Measurements from ENCODE around the gene FPR3.

- TF ChIP-seq, protein P1, sequence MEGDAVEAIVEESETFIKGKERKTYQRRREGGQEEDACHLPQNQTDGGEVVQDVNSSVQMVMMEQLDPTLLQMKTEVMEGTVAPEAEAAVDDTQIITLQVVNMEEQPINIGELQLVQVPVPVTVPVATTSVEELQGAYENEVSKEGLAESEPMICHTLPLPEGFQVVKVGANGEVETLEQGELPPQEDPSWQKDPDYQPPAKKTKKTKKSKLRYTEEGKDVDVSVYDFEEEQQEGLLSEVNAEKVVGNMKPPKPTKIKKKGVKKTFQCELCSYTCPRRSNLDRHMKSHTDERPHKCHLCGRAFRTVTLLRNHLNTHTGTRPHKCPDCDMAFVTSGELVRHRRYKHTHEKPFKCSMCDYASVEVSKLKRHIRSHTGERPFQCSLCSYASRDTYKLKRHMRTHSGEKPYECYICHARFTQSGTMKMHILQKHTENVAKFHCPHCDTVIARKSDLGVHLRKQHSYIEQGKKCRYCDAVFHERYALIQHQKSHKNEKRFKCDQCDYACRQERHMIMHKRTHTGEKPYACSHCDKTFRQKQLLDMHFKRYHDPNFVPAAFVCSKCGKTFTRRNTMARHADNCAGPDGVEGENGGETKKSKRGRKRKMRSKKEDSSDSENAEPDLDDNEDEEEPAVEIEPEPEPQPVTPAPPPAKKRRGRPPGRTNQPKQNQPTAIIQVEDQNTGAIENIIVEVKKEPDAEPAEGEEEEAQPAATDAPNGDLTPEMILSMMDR (conservative IDR thresholded peaks at IDR 0.05) = no peak
- TF ChIP-seq EZH2 (IDR thresholded peaks at IDR 0.05; ENCODE audit: low read depth) = no peak
These were observed 20.1 kb downstream of the FPR3 start for GRCh38 chr19:51815043-51815442.

All from PC-9 (cell line).